ENCODE data around the gene CNNM2.

Gene CNNM2

GRCh38 chr10:102917962-102918816 lies at the start of gene CNNM2:
CNNM2 (plus strand) TSS chr10:102918294; CDS start chr10:102918481, 187 bp downstream.
- peak; percentile 100 for DNase-seq (ENCODE audit: low read depth)

- no peak for DNase-seq (ENCODE audit: low read depth)
These were observed 49.2 kb upstream of the CNNM2 start for GRCh38 chr10:102868911-102869257.

- DNase-seq (ENCODE audit: low read depth) = no peak
These were observed 48.6 kb upstream of the CNNM2 start, which contains the start of gene AS3MT for GRCh38 chr10:102869258-102870198. AS3MT (plus strand) TSS chr10:102869470; CDS start chr10:102869593, 123 bp downstream.

GRCh38 chr10:102870221-102870620 lies 47.9 kb upstream of the CNNM2 start:
- no peak for DNase-seq (ENCODE audit: low read depth)

GRCh38 chr10:102872163-102872562 lies 45.9 kb upstream of the CNNM2 start:
- no peak for DNase-seq (ENCODE audit: low read depth)

GRCh38 chr10:102876747-102877153 lies 41.3 kb upstream of the CNNM2 start:
- DNase-seq (ENCODE audit: low read depth) = no peak

GRCh38 chr10:102878629-102879028 lies 39.5 kb upstream of the CNNM2 start:
- DNase-seq (ENCODE audit: low read depth) = no peak

- no peak for DNase-seq (ENCODE audit: low read depth)
These were observed 37.8 kb upstream of the CNNM2 start for GRCh38 chr10:102880256-102880655.

- no peak for DNase-seq (ENCODE audit: low read depth)
These were observed 30.0 kb upstream of the CNNM2 start for GRCh38 chr10:102888048-102888447.

GRCh38 chr10:102894466-102895213 lies 23.5 kb upstream of the CNNM2 start:
- no peak for DNase-seq (ENCODE audit: low read depth)

- no peak for DNase-seq (ENCODE audit: low read depth)
These were observed 18.1 kb upstream of the CNNM2 start for GRCh38 chr10:102900006-102900405.

GRCh38 chr10:102904346-102904745 lies 13.7 kb upstream of the CNNM2 start:
- DNase-seq (ENCODE audit: low read depth) = no peak

- DNase-seq (ENCODE audit: low read depth) = no peak
These were observed 11.6 kb upstream of the CNNM2 start for GRCh38 chr10:102906507-102906906.

GRCh38 chr10:102914781-102915180 lies 3.3 kb upstream of the CNNM2 start:
- no peak for DNase-seq (ENCODE audit: low read depth)

- DNase-seq (ENCODE audit: low read depth) = no peak
These were observed 1.9 kb upstream of the CNNM2 start for GRCh38 chr10:102916173-102916572.

- peak; percentile 67 for DNase-seq (ENCODE audit: low read depth)
These were observed 656 bp upstream of the CNNM2 start for GRCh38 chr10:102917314-102917961.

GRCh38 chr10:102918817-102919245 lies 737 bp downstream of the CNNM2 start:
- DNase-seq (ENCODE audit: low read depth) = peak; percentile 8

- no peak for DNase-seq (ENCODE audit: low read depth)
These were observed 1.3 kb downstream of the CNNM2 start for GRCh38 chr10:102919246-102919959.

GRCh38 chr10:102919992-102920739 lies 2.1 kb downstream of the CNNM2 start:
- no peak for DNase-seq (ENCODE audit: low read depth)

- no peak for DNase-seq (ENCODE audit: low read depth)
These were observed 5.5 kb downstream of the CNNM2 start for GRCh38 chr10:102923601-102924000.

Data from T-helper 22 cell (primary cell).